ENCODE measurements around the gene SLC6A19.

SLC6A19 gene

GRCh38 chr5:1226231-1226630, 24.8 kb downstream of the SLC6A19 start:
- H3K4me3 ChIP-seq (ENCODE audit: insufficient read depth in 1 of 2, low read depth in 1 of 2, low read length in 2 of 2), result no peak overlapping the region

GRCh38 chr5:1226839-1227581, 25.6 kb downstream of the SLC6A19 start:
- Histone ChIP-seq H4K8ac (ENCODE audit: low read length) (no peak overlapping the region), H3K4me1 (ENCODE audit: control insufficient read depth, insufficient read depth, low read depth, low read length) (no peaks in the 10 kb centered on the region), H3K9me3 (ENCODE audit: control insufficient read depth, low read length) (no peaks in the 10 kb centered on the region), H3K36me3 (ENCODE audit: control insufficient read depth in 1 of 2, insufficient read depth in 2 of 2, low read depth in 1 of 2, low read length in 2 of 2) (no peaks in the 10 kb centered on the region), H3K4ac (ENCODE audit: low read depth in 1 of 2, low read length in 2 of 2) (no peak overlapping the region), H2AFZ (ENCODE audit: low read depth, low read length) (no peak overlapping the region), H2BK120ac (ENCODE audit: low read depth, low read length) (no peak overlapping the region), H2BK15ac (ENCODE audit: low read depth, poor library complexity, severe bottlenecking) (no peak overlapping the region), H3K14ac (ENCODE audit: low read length in 2 of 2) (no peak overlapping the region), H2BK5ac (ENCODE audit: low read depth, low read length, poor library complexity, severe bottlenecking) (no peak overlapping the region), H3K4me3 (ENCODE audit: insufficient read depth in 1 of 2, low read depth in 1 of 2, low read length in 2 of 2) (no peak overlapping the region), H2AK5ac (ENCODE audit: low read length, severe bottlenecking) (no peak overlapping the region), H3K27me3 (ENCODE audit: control insufficient read depth in 1 of 2, insufficient read depth in 1 of 2, low read length in 2 of 2) (peaks cover 0 to 59% of the 10 kb centered on the region in 2 experiments), H3K4me2 (ENCODE audit: low read length, poor library complexity, severe bottlenecking) (no peak overlapping the region), H3K27ac (ENCODE audit: low read length, poor library complexity, severe bottlenecking) (no peak overlapping the region), H3K23ac (ENCODE audit: low read length in 2 of 2) (no peak overlapping the region), H4K91ac (ENCODE audit: low read length) (no peak overlapping the region), H3K79me1 (replicated peaks; ENCODE audit: low read length, poor library complexity, severe bottlenecking) (no peaks in the 10 kb centered on the region), H3K18ac (ENCODE audit: low read depth in 1 of 2, low read length in 2 of 2) (no peak overlapping the region), H2BK12ac (ENCODE audit: low read length in 2 of 2) (no peak overlapping the region), H3K9ac (ENCODE audit: low read length) (no peak overlapping the region)
- WGBS, result 88% methylated on average over 49 of the region's 50 CpGs
- no peak for DNase-seq

More at GRCh38 chr5:1226231-1226630, 24.8 kb downstream of the SLC6A19 start:
- H2BK5ac ChIP-seq (ENCODE audit: low read depth, low read length, poor library complexity, severe bottlenecking), result no peak overlapping the region
- H3K27ac ChIP-seq (ENCODE audit: low read length, poor library complexity, severe bottlenecking), result no peak overlapping the region
- H3K14ac ChIP-seq (ENCODE audit: low read length in 2 of 2), result no peak overlapping the region
- H3K18ac ChIP-seq (ENCODE audit: low read depth in 1 of 2, low read length in 2 of 2), result no peak overlapping the region
- H2BK12ac ChIP-seq (ENCODE audit: low read length in 2 of 2), result no peak overlapping the region
- H2AFZ ChIP-seq (ENCODE audit: low read depth, low read length), result no peak overlapping the region
- no peak overlapping the region for H2BK15ac ChIP-seq (ENCODE audit: low read depth, poor library complexity, severe bottlenecking)
- H3K9ac ChIP-seq (ENCODE audit: low read length), result no peak overlapping the region
- H3K4me1 ChIP-seq (ENCODE audit: control insufficient read depth, insufficient read depth, low read depth, low read length), result no peaks in the 10 kb centered on the region
- no peaks in the 10 kb centered on the region for H3K79me1 ChIP-seq (replicated peaks; ENCODE audit: low read length, poor library complexity, severe bottlenecking)
- no peak overlapping the region for H3K23ac ChIP-seq (ENCODE audit: low read length in 2 of 2)
- peaks cover 0 to 59% of the 10 kb centered on the region in 2 experiments for H3K27me3 ChIP-seq (ENCODE audit: control insufficient read depth in 1 of 2, insufficient read depth in 1 of 2, low read length in 2 of 2)
- H3K9me3 ChIP-seq (ENCODE audit: control insufficient read depth, low read length), result no peaks in the 10 kb centered on the region
- DNase-seq, result no peak
- H4K8ac ChIP-seq (ENCODE audit: low read length), result no peak overlapping the region
- H4K91ac ChIP-seq (ENCODE audit: low read length), result no peak overlapping the region
- H3K36me3 ChIP-seq (ENCODE audit: control insufficient read depth in 1 of 2, insufficient read depth in 2 of 2, low read depth in 1 of 2, low read length in 2 of 2), result no peaks in the 10 kb centered on the region
- 75% methylated on average over 10 of the region's 12 CpGs for WGBS
- H3K4me2 ChIP-seq (ENCODE audit: low read length, poor library complexity, severe bottlenecking), result no peak overlapping the region
- H2AK5ac ChIP-seq (ENCODE audit: low read length, severe bottlenecking), result no peak overlapping the region
- H2BK120ac ChIP-seq (ENCODE audit: low read depth, low read length), result no peak overlapping the region
- no peak overlapping the region for H3K4ac ChIP-seq (ENCODE audit: low read depth in 1 of 2, low read length in 2 of 2)

- Histone ChIP-seq H3K4me1 (ENCODE audit: control insufficient read depth, insufficient read depth, low read depth, low read length) (no peaks in the 10 kb centered on the region), H2BK5ac (ENCODE audit: low read depth, low read length, poor library complexity, severe bottlenecking) (no peak overlapping the region), H2AK5ac (ENCODE audit: low read length, severe bottlenecking) (no peak overlapping the region), H2BK120ac (ENCODE audit: low read depth, low read length) (no peak overlapping the region), H3K27ac (ENCODE audit: low read length, poor library complexity, severe bottlenecking) (no peak overlapping the region), H4K8ac (ENCODE audit: low read length) (no peak overlapping the region), H3K18ac (ENCODE audit: low read depth in 1 of 2, low read length in 2 of 2) (no peak overlapping the region), H3K14ac (ENCODE audit: low read length in 2 of 2) (no peak overlapping the region), H3K9me3 (ENCODE audit: control insufficient read depth, low read length) (no peaks in the 10 kb centered on the region), H3K4me2 (ENCODE audit: low read length, poor library complexity, severe bottlenecking) (no peak overlapping the region), H3K36me3 (ENCODE audit: control insufficient read depth in 1 of 2, insufficient read depth in 2 of 2, low read depth in 1 of 2, low read length in 2 of 2) (no peaks in the 10 kb centered on the region), H3K9ac (ENCODE audit: low read length) (no peak overlapping the region), H2AFZ (ENCODE audit: low read depth, low read length) (no peak overlapping the region), H2BK15ac (ENCODE audit: low read depth, poor library complexity, severe bottlenecking) (no peak overlapping the region), H3K23ac (ENCODE audit: low read length in 2 of 2) (no peak overlapping the region), H2BK12ac (ENCODE audit: low read length in 2 of 2) (no peak overlapping the region), H3K4me3 (ENCODE audit: insufficient read depth in 1 of 2, low read depth in 1 of 2, low read length in 2 of 2) (no peak overlapping the region), H4K91ac (ENCODE audit: low read length) (no peak overlapping the region), H3K27me3 (ENCODE audit: control insufficient read depth in 1 of 2, insufficient read depth in 1 of 2, low read length in 2 of 2) (peaks cover 0 to 59% of the 10 kb centered on the region in 2 experiments), H3K79me1 (replicated peaks; ENCODE audit: low read length, poor library complexity, severe bottlenecking) (no peaks in the 10 kb centered on the region), H3K4ac (ENCODE audit: low read depth in 1 of 2, low read length in 2 of 2) (no peak overlapping the region)
- WGBS, result 66% methylated on average over 14 of the region's 14 CpGs
- no peak for DNase-seq
Measured at GRCh38 chr5:1227667-1228066, 26.3 kb downstream of the SLC6A19 start.

GRCh38 chr5:1228120-1228519, 26.7 kb downstream of the SLC6A19 start:
- Histone ChIP-seq H2AFZ (ENCODE audit: low read depth, low read length) (no peak overlapping the region), H3K9me3 (ENCODE audit: control insufficient read depth, low read length) (no peaks in the 10 kb centered on the region), H2BK120ac (ENCODE audit: low read depth, low read length) (no peak overlapping the region), H4K91ac (ENCODE audit: low read length) (no peak overlapping the region), H2BK12ac (ENCODE audit: low read length in 2 of 2) (no peak overlapping the region), H3K36me3 (ENCODE audit: control insufficient read depth in 1 of 2, insufficient read depth in 2 of 2, low read depth in 1 of 2, low read length in 2 of 2) (no peaks in the 10 kb centered on the region), H3K4me1 (ENCODE audit: control insufficient read depth, insufficient read depth, low read depth, low read length) (no peaks in the 10 kb centered on the region), H3K23ac (ENCODE audit: low read length in 2 of 2) (no peak overlapping the region), H3K18ac (ENCODE audit: low read depth in 1 of 2, low read length in 2 of 2) (no peak overlapping the region), H2AK5ac (ENCODE audit: low read length, severe bottlenecking) (no peak overlapping the region), H3K27me3 (ENCODE audit: control insufficient read depth in 1 of 2, insufficient read depth in 1 of 2, low read length in 2 of 2) (peaks cover 0 to 59% of the 10 kb centered on the region in 2 experiments), H3K79me1 (replicated peaks; ENCODE audit: low read length, poor library complexity, severe bottlenecking) (no peaks in the 10 kb centered on the region), H3K9ac (ENCODE audit: low read length) (no peak overlapping the region), H2BK5ac (ENCODE audit: low read depth, low read length, poor library complexity, severe bottlenecking) (no peak overlapping the region), H4K8ac (ENCODE audit: low read length) (no peak overlapping the region), H2BK15ac (ENCODE audit: low read depth, poor library complexity, severe bottlenecking) (no peak overlapping the region), H3K4ac (ENCODE audit: low read depth in 1 of 2, low read length in 2 of 2) (no peak overlapping the region), H3K4me3 (ENCODE audit: insufficient read depth in 1 of 2, low read depth in 1 of 2, low read length in 2 of 2) (no peak overlapping the region), H3K14ac (ENCODE audit: low read length in 2 of 2) (no peak overlapping the region), H3K4me2 (ENCODE audit: low read length, poor library complexity, severe bottlenecking) (no peak overlapping the region), H3K27ac (ENCODE audit: low read length, poor library complexity, severe bottlenecking) (no peak overlapping the region)
- DNase-seq, result no peak
- WGBS, result 86% methylated on average over 15 of the region's 15 CpGs

Data from mesenchymal stem cell (in vitro differentiated cells and primary cell).